IMR-90 (cell line): ENCODE results near the gene FAM110D.

Experiments
- BHLHE40 ChIP-seq: fragments of 150-350 bp; IDR thresholded peaks from 2 replicates; pipeline ENCODE4 v1.6.1; 2016; ENCODE audit warnings: mild to moderate bottlenecking, low read depth, low read length
- CEBPB ChIP-seq: IDR thresholded peaks from 2 replicates; pipeline ENCODE4 v1.6.1; 2012; ENCODE audit warnings: low read depth, low read length, improper control_type of control experiment
- CTCF ChIP-seq: conservative IDR thresholded peaks from 2 replicates; pipeline ENCODE4 v1.5.1; 2012; ENCODE audit warnings: mild to moderate bottlenecking, low read depth, low read length, improper control_type of control experiment
- NFE2L2 ChIP-seq: fragments of 150-350 bp; IDR thresholded peaks from 2 replicates; pipeline ENCODE4 v1.6.1; 2016; ENCODE audit warnings: low read depth, mild to moderate bottlenecking, low read length
- POLR2A ChIP-seq: IDR thresholded peaks from 2 replicates; pipeline ENCODE4 v1.6.1; 2012; ENCODE audit warnings: mild to moderate bottlenecking, low read depth, low read length
- RFX5 ChIP-seq: IDR thresholded peaks from 2 replicates; pipeline ENCODE4 v1.8.0; 2012; ENCODE audit warnings: low read depth, mild to moderate bottlenecking, low read length, moderate library complexity
- SMC3 ChIP-seq: fragments of 150-350 bp; IDR thresholded peaks from 2 replicates; pipeline ENCODE4 v1.6.1; 2016; ENCODE audit warnings: low read depth, mild to moderate bottlenecking, antibody characterized with exemption, low read length, moderate library complexity
- USF2 ChIP-seq: fragments of 150-350 bp; IDR thresholded peaks from 2 replicates; pipeline ENCODE4 v1.6.1; 2017; ENCODE audit warnings: mild to moderate bottlenecking, antibody characterized with exemption, low read length, low read depth

- TF ChIP-seq POLR2A (no peak), CTCF (no peak), RFX5 (no peak), USF2 (no peak), SMC3 (no peak), NFE2L2 (no peak), BHLHE40 (no peak), CEBPB (no peak)
Observed at GRCh38 chr1:26109229-26110164, 49.4 kb upstream of the FAM110D start.
